GM21619 (cell line): ENCODE data around the gene AUNIP.

ENCODE experiments used
- ATAC-seq: cut with Tn5 transposase; IDR thresholded peaks from one replicate; pipeline ENCODE4 v1.9.1; 2021; ENCODE audit not compliant: unreplicated experiment

AUNIP gene

DNA sequence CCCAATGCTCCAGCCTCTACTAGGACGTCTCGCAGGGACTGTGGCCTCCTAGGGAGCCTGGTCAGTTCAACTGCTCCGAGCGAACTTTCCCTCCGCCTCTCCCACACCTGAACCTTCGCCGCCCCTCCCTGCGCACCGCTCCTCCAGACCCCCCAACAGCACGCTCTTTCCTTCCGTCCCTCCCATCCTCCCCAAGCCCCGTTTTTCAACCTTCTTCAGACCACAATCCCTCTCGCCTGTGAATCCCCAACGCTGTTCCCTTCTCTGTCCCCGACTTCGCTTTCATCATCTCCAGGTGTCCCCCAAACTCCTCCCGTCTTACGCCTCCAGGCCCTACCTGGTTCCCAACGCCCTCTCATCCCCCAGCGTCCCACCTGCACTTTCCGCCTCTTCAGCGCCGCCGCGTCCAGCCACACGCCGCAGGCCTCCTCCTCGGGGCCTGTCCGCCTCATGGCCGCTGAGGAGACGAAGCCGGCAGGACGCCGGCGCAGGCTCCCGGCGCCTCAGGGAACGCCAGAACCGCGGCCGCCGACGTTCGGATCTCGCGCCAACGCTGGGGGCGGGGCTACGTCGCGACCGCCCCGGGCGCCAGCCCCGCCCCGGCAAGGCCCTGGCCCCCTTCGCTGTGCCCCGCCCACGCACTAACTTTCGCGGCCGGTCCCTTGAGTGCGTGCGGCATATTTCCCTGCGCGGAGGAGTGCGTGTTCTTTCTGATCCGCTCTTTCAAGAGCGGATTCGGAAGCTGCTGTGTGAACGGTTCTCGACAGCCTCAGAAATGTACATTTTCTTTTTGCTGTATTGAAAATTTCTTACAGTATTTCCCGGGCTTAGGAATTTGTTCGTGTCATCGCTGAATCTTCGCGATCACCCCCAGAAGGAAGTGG lies at the start of gene AUNIP:
AUNIP (minus strand) TSS at position 552 of the 884 bp plus-strand sequence; CDS start at position 452, 100 bp downstream.
- peak; percentile 85 for ATAC-seq

- no peak for ATAC-seq
Observed at GRCh38 chr1:25909040-25909439, 49.8 kb upstream of the AUNIP start.

DNA sequence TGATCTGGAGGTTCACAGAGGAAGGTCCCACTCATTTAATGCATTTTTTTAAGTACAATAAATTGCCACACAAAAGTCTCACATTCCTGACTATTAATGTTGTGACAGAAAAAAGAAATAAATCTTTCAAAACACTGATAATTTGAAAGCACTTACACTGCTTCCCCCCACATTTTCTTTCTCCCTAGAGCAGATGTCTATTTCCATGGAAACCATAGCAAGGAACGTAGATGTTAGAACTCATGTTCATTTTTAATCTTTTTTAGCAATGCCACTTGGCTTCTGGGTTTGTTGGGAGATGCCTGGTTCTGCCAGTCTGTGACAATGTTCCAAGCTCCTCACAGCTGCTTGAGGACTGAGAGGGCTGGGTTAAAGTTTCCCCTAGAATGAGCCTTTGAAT lies 48.9 kb upstream of the AUNIP start:
- ATAC-seq, result no peak

- ATAC-seq, result no peak
Observed at GRCh38 chr1:25907601-25908000, 48.3 kb upstream of the AUNIP start.

DNA sequence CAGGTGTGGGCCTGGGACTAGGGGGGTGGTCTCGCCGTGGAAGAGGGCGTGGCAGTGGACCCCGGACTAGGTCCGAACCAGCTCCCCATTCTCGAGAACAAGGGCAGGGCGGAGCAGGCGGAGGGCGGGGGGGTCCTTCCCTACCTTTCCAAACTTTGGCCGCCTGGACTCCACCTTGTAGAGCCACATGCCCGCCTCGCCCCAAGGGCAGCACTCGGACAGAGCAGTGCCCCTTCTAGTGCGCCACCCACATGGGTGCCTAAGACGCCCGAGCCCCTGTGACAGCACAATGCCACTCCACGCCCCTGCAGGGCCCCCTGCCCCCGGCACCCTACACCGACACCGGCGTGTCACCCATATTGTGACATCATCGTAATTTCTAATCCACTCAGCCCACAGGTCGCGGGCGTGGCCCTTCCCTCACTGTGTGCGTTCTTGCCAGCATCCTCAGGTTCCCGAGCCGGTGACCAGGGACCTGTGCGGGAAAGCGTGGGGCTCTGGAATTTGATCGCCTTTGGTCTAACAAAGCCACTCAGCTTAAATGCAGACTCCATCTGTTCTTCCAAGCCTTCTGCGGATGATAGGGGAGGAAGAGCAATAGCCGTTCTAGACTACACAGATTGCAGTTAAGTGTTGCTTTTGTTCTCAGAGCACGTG lies 47.5 kb upstream of the AUNIP start:
- no peak for ATAC-seq

DNA sequence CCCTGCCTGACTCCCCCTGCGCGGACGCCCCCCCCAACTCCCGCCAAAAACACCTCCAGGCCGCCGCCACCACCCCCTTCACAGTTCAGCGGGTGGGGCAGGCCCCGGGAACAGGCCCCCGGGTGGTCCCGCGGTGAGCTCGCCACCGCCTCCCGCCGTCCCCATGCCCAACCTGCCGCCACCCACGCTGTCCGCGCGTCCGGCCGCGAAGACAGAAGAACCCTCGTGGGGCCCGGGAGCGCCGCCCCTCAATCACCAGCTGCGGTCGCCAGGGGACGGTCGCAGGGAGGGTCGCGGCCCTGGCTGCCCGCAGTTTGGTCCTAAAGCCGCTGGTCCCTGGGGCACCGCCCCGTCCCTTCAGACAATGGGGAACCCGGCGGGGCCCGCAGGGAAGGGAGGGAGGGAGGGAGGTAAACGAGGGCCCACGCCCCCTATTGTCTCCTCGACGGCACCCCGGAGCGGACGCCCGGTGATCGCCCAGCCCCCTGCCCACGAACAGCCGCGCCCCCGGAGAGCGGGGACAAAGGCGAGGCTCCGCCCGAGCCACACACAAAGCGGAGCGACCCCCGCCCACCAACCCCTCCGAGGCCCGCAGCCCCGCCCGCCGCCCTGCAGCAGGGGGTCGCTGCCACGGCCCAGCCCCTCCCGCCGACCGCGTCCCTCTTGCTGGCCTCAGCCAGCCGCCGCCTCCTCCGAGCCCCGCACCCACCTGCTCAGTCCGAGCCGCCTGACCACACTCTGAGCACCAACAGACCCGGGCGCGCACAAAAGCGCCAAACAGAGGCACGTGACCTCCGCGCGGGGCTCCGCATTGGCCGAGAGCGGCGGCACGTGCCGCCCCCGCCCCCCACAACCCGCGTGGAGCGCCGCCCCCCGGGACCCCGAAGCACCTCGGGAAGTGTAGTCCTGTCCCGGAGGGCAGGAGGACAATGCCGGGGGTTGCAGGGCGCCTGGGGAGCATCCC lies 46.7 kb upstream of the AUNIP start, which contains the start of gene STMN1:
STMN1 (minus strand) TSS at position 740 of the 964 bp plus-strand sequence. CDS start 1,743 bp downstream, outside the sequence.
- ATAC-seq, result peak; percentile 71

DNA sequence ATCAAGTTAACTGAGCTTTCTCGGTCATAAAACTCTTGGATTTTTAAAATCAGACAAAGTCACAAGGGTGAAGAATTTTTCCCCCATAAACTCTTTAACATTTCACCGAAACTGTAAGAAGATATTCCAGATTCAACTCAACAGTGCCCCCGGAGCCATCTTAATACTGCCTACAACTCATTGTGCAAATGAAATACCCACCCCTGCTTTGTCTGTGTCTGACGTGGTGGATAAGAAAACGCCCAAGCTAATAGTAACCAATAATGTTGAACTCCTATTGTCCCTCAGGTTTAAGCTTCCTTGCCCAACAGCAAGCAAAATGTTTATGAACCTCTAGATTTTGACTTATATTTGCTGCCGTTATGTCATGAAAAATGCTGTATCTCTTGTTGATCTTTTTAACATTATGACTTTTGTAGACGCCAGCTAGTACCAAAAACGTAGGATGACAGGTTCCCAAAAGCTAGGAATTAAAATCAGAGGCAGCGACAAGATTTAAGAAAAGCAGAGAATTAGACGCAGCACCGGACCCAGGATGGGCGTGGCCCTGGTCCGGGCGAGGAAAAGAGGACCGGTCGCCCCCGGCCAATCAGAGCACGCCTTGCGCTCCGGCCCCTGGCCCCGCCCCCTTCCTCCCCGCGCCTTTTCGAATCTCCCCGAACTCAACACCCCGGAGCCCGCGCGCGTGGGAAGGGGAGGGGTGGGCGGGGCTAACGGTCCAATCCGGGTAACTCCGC lies 45.9 kb upstream of the AUNIP start:
- ATAC-seq, result peak; percentile 68

- ATAC-seq, result no peak
Observed at GRCh38 chr1:25903986-25904385, 44.7 kb upstream of the AUNIP start.

- ATAC-seq, result no peak
Observed at GRCh38 chr1:25902462-25902861, 43.2 kb upstream of the AUNIP start.

- ATAC-seq, result no peak
Observed at GRCh38 chr1:25900219-25900618, 41.0 kb upstream of the AUNIP start.

- ATAC-seq, result no peak
Observed at GRCh38 chr1:25899792-25900191, 40.5 kb upstream of the AUNIP start.

DNA sequence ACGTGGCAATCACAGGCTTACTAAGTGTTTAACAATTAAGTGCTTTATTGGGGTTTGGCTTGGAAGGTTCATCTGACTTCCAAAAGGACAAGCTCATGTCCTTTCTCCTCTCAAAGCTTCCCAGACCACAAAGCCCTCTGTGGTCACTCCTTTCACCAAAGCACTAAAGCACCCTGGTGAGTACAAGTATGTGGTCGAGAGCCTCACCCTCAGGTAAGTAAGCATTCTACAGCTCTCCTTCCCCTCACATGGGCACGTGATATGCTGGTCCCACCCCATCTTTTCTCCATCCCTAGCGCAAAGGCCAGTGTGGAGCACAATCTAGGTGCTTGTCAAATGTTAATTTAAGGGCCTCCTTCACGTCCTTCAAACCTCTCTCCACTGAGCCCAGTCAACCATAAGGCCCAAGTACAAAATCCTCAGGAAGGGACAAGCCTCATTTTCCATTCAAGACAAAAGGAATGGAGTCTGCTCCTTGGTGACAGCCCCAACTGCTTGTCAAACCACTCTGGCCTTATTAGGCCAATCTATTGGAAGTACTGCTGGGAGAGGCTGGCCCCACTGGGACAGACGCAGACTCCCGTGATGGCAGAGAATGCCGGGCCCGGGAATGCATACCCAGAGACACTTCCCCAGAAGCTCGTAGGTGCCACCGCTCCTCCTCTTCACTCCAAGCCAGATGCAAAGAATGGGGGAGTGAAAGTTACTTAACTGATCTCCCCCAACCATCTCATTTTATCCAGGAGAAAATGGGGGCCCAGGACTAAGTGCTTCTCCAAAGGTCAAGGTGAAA lies 39.2 kb upstream of the AUNIP start:
- ATAC-seq, result no peak

DNA sequence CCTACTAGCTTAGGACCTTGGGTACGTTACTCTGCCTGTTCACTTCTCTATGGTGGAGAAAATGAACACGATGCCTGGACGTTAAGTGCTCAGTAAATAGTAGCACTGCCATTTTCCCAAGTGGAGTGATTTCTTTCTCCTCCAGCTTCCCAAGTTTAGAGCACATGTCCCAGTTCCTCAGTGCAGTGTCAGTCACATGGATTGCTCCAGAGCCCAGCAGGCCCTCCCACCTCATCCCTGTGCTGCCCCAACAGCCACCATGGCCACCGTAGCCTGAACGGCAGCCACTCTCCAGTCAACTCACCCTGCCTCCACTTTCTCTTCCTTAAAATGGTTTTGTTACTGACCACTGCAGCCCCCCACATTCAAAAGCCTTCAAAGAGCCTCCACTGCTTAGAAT lies 38.5 kb upstream of the AUNIP start:
- ATAC-seq, result no peak

GRCh38 chr1:25896266-25896665 lies 37.0 kb upstream of the AUNIP start:
- no peak for ATAC-seq

DNA sequence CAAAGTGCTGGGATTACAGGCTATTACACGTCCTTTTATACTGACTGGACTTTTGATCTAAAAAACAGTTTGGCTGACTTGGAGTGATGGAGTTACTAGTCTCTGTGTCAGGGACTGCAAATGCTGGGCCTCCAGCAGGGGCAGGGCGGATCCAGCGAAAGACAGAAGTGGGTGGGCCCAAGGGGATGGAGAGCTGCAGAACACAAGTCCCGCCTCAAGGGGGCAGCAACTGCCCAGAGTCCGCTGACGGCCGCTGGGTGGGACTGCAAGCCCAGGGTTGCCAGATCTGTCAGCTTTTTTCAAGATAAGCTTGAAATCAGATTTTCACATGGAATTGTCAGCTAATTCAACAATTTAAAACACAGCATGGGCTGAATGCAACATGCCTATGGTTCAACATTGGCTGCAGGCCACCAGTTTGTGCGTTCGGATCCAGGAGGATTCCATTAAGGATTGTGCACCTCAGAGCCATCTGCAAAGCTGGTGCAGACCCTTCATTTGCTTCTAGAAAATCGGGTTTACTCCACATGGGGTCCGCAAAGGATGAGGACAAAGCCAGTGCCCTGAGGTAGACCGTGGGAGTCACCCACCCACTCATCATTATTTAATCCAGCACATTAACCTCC lies 36.2 kb upstream of the AUNIP start:
- peak; percentile 88 for ATAC-seq

GRCh38 chr1:25893116-25893515 lies 33.9 kb upstream of the AUNIP start:
- ATAC-seq, result no peak

GRCh38 chr1:25891606-25892005 lies 32.3 kb upstream of the AUNIP start:
- no peak for ATAC-seq

GRCh38 chr1:25890239-25891034 lies 31.2 kb upstream of the AUNIP start:
- ATAC-seq, result no peak
